ENCODE data around the gene DCDC2B. TPM values are rescaled to one million over a fixed set of nuclear protein-coding genes. Genes with fewer than 3 reads are reported as not detected.

DCDC2B gene
- total and polyA plus RNA-seq, 2 donors, result not detected

- Histone ChIP-seq H3K4me1 (ENCODE audit: insufficient read depth) (peaks cover 2% of the 10 kb centered on the region), H3K4me3 (ENCODE audit: low read depth, low read length) (no peak overlapping the region), H3K36me3 (ENCODE audit: insufficient read depth) (peaks cover 6% of the 10 kb centered on the region), H3K27ac (ENCODE audit: low read depth) (no peak overlapping the region)
- no peak for DNase-seq (ENCODE audit: extremely low spot score)
These were observed 24.2 kb upstream of the DCDC2B start for GRCh38 chr1:32184650-32185049.

GRCh38 chr1:32186077-32186476 lies 22.8 kb upstream of the DCDC2B start:
- 94% methylated on average over 2 of the region's 2 CpGs for WGBS
- Histone ChIP-seq H3K36me3 (ENCODE audit: insufficient read depth) (peaks cover 6% of the 10 kb centered on the region), H3K4me1 (ENCODE audit: insufficient read depth) (peaks cover 2% of the 10 kb centered on the region)

GRCh38 chr1:32186491-32186890 lies 22.4 kb upstream of the DCDC2B start:
- DNase-seq (ENCODE audit: extremely low spot score), result no peak
- no peak overlapping the region for H3K4me3 ChIP-seq (ENCODE audit: low read depth, low read length)
- H3K27ac ChIP-seq (ENCODE audit: low read depth), result no peak overlapping the region
- peaks cover 2% of the 10 kb centered on the region for H3K4me1 ChIP-seq (ENCODE audit: insufficient read depth)
- peaks cover 6% of the 10 kb centered on the region for H3K36me3 ChIP-seq (ENCODE audit: insufficient read depth)
- 93% methylated on average over 2 of the region's 2 CpGs for WGBS

More at GRCh38 chr1:32186077-32186476, 22.8 kb upstream of the DCDC2B start:
- no peak for DNase-seq (ENCODE audit: extremely low spot score)
- Histone ChIP-seq H3K27ac (ENCODE audit: low read depth) (no peak overlapping the region), H3K4me3 (ENCODE audit: low read depth, low read length) (no peak overlapping the region)

- DNase-seq (ENCODE audit: extremely low spot score), result no peak
- WGBS, result 97% methylated on average over 9 of the region's 9 CpGs
- peaks cover 11% of the 10 kb centered on the region for H3K36me3 ChIP-seq (ENCODE audit: insufficient read depth)
- no peak overlapping the region for H3K27ac ChIP-seq (ENCODE audit: low read depth)
- no peak overlapping the region for H3K4me3 ChIP-seq (ENCODE audit: low read depth, low read length)
- H3K4me1 ChIP-seq (ENCODE audit: insufficient read depth), result peaks cover 2% of the 10 kb centered on the region
These were observed 21.0 kb upstream of the DCDC2B start for GRCh38 chr1:32187850-32188249.

- no peak for DNase-seq (ENCODE audit: extremely low spot score)
- no peaks in the 10 kb centered on the region for H3K4me1 ChIP-seq (ENCODE audit: insufficient read depth)
- H3K4me3 ChIP-seq (ENCODE audit: low read depth, low read length), result no peak overlapping the region
- H3K27ac ChIP-seq (ENCODE audit: low read depth), result no peak overlapping the region
- H3K36me3 ChIP-seq (ENCODE audit: insufficient read depth), result peaks cover 13% of the 10 kb centered on the region
- 93% methylated on average over 8 of the region's 8 CpGs for WGBS
These were observed 16.5 kb upstream of the DCDC2B start for GRCh38 chr1:32192220-32192948.

GRCh38 chr1:32194984-32195383 lies 13.9 kb upstream of the DCDC2B start:
- WGBS, result 95% methylated on average over 6 of the region's 6 CpGs
- H3K27ac ChIP-seq (ENCODE audit: low read depth), result no peak overlapping the region
- DNase-seq (ENCODE audit: extremely low spot score), result no peak
- no peaks in the 10 kb centered on the region for H3K4me1 ChIP-seq (ENCODE audit: insufficient read depth)
- H3K4me3 ChIP-seq (ENCODE audit: low read depth, low read length), result no peak overlapping the region
- peaks cover 7% of the 10 kb centered on the region for H3K36me3 ChIP-seq (ENCODE audit: insufficient read depth)

- no peaks in the 10 kb centered on the region for H3K4me1 ChIP-seq (ENCODE audit: insufficient read depth)
These were observed 13.4 kb upstream of the DCDC2B start for GRCh38 chr1:32195531-32195930.

GRCh38 chr1:32195972-32196823 lies 12.7 kb upstream of the DCDC2B start:
- no peaks in the 10 kb centered on the region for H3K4me1 ChIP-seq (ENCODE audit: insufficient read depth)
- H3K4me3 ChIP-seq (ENCODE audit: low read depth, low read length), result no peak overlapping the region
- no peak for DNase-seq (ENCODE audit: extremely low spot score)
- H3K27ac ChIP-seq (ENCODE audit: low read depth), result no peak overlapping the region
- peaks cover 7% of the 10 kb centered on the region for H3K36me3 ChIP-seq (ENCODE audit: insufficient read depth)

More at GRCh38 chr1:32195531-32195930, 13.4 kb upstream of the DCDC2B start:
- H3K36me3 ChIP-seq (ENCODE audit: insufficient read depth), result peaks cover 7% of the 10 kb centered on the region
- DNase-seq (ENCODE audit: extremely low spot score), result no peak
- H3K27ac ChIP-seq (ENCODE audit: low read depth), result no peak overlapping the region
- 86% methylated on average over 3 of the region's 3 CpGs for WGBS
- no peak overlapping the region for H3K4me3 ChIP-seq (ENCODE audit: low read depth, low read length)

GRCh38 chr1:32197074-32197473 lies 11.8 kb upstream of the DCDC2B start:
- Histone ChIP-seq H3K36me3 (ENCODE audit: insufficient read depth) (peaks cover 7% of the 10 kb centered on the region), H3K27ac (ENCODE audit: low read depth) (no peak overlapping the region), H3K4me1 (ENCODE audit: insufficient read depth) (no peaks in the 10 kb centered on the region), H3K4me3 (ENCODE audit: low read depth, low read length) (no peak overlapping the region)
- 87% methylated on average over 1 of the region's 1 CpG for WGBS
- no peak for DNase-seq (ENCODE audit: extremely low spot score)

- no peak for DNase-seq (ENCODE audit: extremely low spot score)
- peaks cover 2% of the 10 kb centered on the region for H3K36me3 ChIP-seq (ENCODE audit: insufficient read depth)
- H3K27ac ChIP-seq (ENCODE audit: low read depth), result no peak overlapping the region
- WGBS, result 66% methylated on average over 6 of the region's 6 CpGs
- no peak overlapping the region for H3K4me3 ChIP-seq (ENCODE audit: low read depth, low read length)
- no peaks in the 10 kb centered on the region for H3K4me1 ChIP-seq (ENCODE audit: insufficient read depth)
These were observed 11.1 kb upstream of the DCDC2B start for GRCh38 chr1:32197837-32198236.

- Histone ChIP-seq H3K27ac (ENCODE audit: low read depth) (no peak overlapping the region), H3K36me3 (ENCODE audit: insufficient read depth) (peaks cover 2% of the 10 kb centered on the region), H3K4me1 (ENCODE audit: insufficient read depth) (no peaks in the 10 kb centered on the region), H3K4me3 (ENCODE audit: low read depth, low read length) (no peak overlapping the region)
- no peak for DNase-seq (ENCODE audit: extremely low spot score)
- WGBS, result 89% methylated on average over 3 of the region's 3 CpGs
These were observed 10.4 kb upstream of the DCDC2B start for GRCh38 chr1:32198237-32199042.

GRCh38 chr1:32199043-32199716 lies 9.7 kb upstream of the DCDC2B start:
- no peak for DNase-seq (ENCODE audit: extremely low spot score)
- 51% methylated on average over 4 of the region's 4 CpGs for WGBS

GRCh38 chr1:32199717-32200072 lies 9.2 kb upstream of the DCDC2B start:
- H3K4me1 ChIP-seq (ENCODE audit: insufficient read depth), result no peaks in the 10 kb centered on the region
- no peak overlapping the region for H3K27ac ChIP-seq (ENCODE audit: low read depth)
- WGBS, result 27% methylated on average over 6 of the region's 6 CpGs
- H3K36me3 ChIP-seq (ENCODE audit: insufficient read depth), result peaks cover 2% of the 10 kb centered on the region
- H3K4me3 ChIP-seq (ENCODE audit: low read depth, low read length), result no peak overlapping the region
- DNase-seq (ENCODE audit: extremely low spot score), result no peak

More at GRCh38 chr1:32199043-32199716, 9.7 kb upstream of the DCDC2B start:
- Histone ChIP-seq H3K36me3 (ENCODE audit: insufficient read depth) (peaks cover 2% of the 10 kb centered on the region), H3K4me1 (ENCODE audit: insufficient read depth) (no peaks in the 10 kb centered on the region), H3K4me3 (ENCODE audit: low read depth, low read length) (no peak overlapping the region), H3K27ac (ENCODE audit: low read depth) (no peak overlapping the region)

Data from urinary bladder (tissue), 4 donors.